GM23338 (cell line): Measurements from ENCODE around the gene RPL13. TPM values are rescaled to one million over a fixed set of nuclear protein-coding genes. Genes with fewer than 3 reads are reported as not detected.

Experiments used
- ATAC-seq: fragments of 200-7000 bp; cut with Tn5 transposase; 3 replicates; pipeline ENCODE4 v1.9.1; 2020
- DNase-seq: peaks from one replicate; pipeline ENCODE4 v3.0.0-alpha.2; 2015; ENCODE audit warnings: low spot score
- H2AFZ ChIP-seq: fragments of 200-600 bp; sonication (generic); 2 replicates; pipeline ENCODE4 v1.8.0; 2016; ENCODE audit warnings: antibody characterized with exemption, mild to moderate bottlenecking, moderate library complexity
- H3F3A ChIP-seq: fragments of 200-600 bp; sonication (generic); replicated peaks from 2 replicates; pipeline ENCODE4 v1.8.0; 2017; ENCODE audit warnings: antibody characterized with exemption, mixed run types, low read depth
- H3K27ac ChIP-seq: fragments of 200-600 bp; sonication (generic); 2 replicates; pipeline ENCODE4 v1.6.1; 2016; ENCODE audit warnings: low read depth
- H3K27me3 ChIP-seq: fragments of 200-600 bp; sonication (generic); 2 replicates; pipeline ENCODE4 v1.8.0; 2016; ENCODE audit warnings: mild to moderate bottlenecking, mixed run types, moderate library complexity; ENCODE audit not compliant: insufficient read depth
- H3K36me3 ChIP-seq: fragments of 200-600 bp; sonication (generic); 2 replicates; pipeline ENCODE4 v1.8.0; 2016; ENCODE audit warnings: mild to moderate bottlenecking; ENCODE audit not compliant: insufficient read depth
- H3K4me1 ChIP-seq: fragments of 200-600 bp; sonication (generic); 2 replicates; pipeline ENCODE4 v1.8.0; 2016; ENCODE audit warnings: mild to moderate bottlenecking, moderate library complexity; ENCODE audit not compliant: insufficient read depth
- H3K4me2 ChIP-seq: fragments of 200-600 bp; sonication (generic); 2 replicates; pipeline ENCODE4 v1.7.1; 2017; ENCODE audit warnings: mixed run types
- H3K4me3 ChIP-seq: fragments of 200-600 bp; sonication (generic); 2 replicates; pipeline ENCODE4 v1.6.1; 2016; ENCODE audit warnings: mixed run types
- H3K79me2 ChIP-seq: fragments of 200-600 bp; sonication (generic); replicated peaks from 2 replicates; pipeline ENCODE4 v1.8.0; 2017; ENCODE audit warnings: mild to moderate bottlenecking; ENCODE audit not compliant: insufficient read depth
- H3K9me2 ChIP-seq: fragments of 200-600 bp; sonication (generic); 2 replicates; pipeline ENCODE4 v1.8.0; 2017; ENCODE audit not compliant: insufficient read depth
- H4K20me1 ChIP-seq: fragments of 200-600 bp; sonication (generic); replicated peaks from 2 replicates; pipeline ENCODE4 v1.8.0; 2017; ENCODE audit warnings: mild to moderate bottlenecking; ENCODE audit not compliant: insufficient read depth
- H3K27ac Mint-ChIP-seq: 2 replicates; pipeline ENCODE4 v1.8.0; 2020; ENCODE audit warnings: inconsistent platforms, mild to moderate bottlenecking, moderate library complexity, mixed read lengths
- H3K27me3 Mint-ChIP-seq: 3 replicates; pipeline ENCODE4 v1.8.0; 2022; ENCODE audit warnings: low read depth, mild to moderate bottlenecking, moderate library complexity, mixed read lengths, inconsistent platforms; ENCODE audit not compliant: insufficient read depth, poor library complexity
- H3K36me3 Mint-ChIP-seq: 3 replicates; pipeline ENCODE4 v1.8.0; 2021; ENCODE audit warnings: low read depth, mild to moderate bottlenecking, inconsistent platforms, moderate library complexity, mixed read lengths
- H3K4me1 Mint-ChIP-seq: 3 replicates; pipeline ENCODE4 v1.8.0; 2020; ENCODE audit warnings: mild to moderate bottlenecking, inconsistent platforms, mixed read lengths
- H3K4me3 Mint-ChIP-seq: 3 replicates; pipeline ENCODE4 v1.8.0; 2021; ENCODE audit warnings: moderate library complexity, mild to moderate bottlenecking, inconsistent platforms, mixed read lengths
- H3K9me3 Mint-ChIP-seq: 3 replicates; pipeline ENCODE4 v1.8.0; 2020; ENCODE audit warnings: moderate library complexity, mild to moderate bottlenecking, inconsistent platforms, mixed read lengths
- CTCF ChIP-seq, 2 experiments: fragments of 200-600 bp in 1 of 2; sonication (generic) in 1 of 2; conservative IDR thresholded peaks; 2 replicates each; pipeline versions ENCODE4 v1.5.1 to v1.6.1; 2016 to 2017; ENCODE audit warnings: antibody characterized with exemption in 2 of 2, low read depth in 2 of 2, mild to moderate bottlenecking in 2 of 2, moderate library complexity in 1 of 2
- EZH2 ChIP-seq: fragments of 200-600 bp; sonication (generic); IDR thresholded peaks from one replicate; pipeline ENCODE4 v1.8.0; 2017; ENCODE audit warnings: antibody characterized with exemption, mild to moderate bottlenecking, low read depth; ENCODE audit not compliant: unreplicated experiment
- REST ChIP-seq: IDR thresholded peaks from one replicate; pipeline ENCODE4 v1.6.1; 2018; ENCODE audit warnings: antibody characterized with exemption; ENCODE audit not compliant: unreplicated experiment
- STAT1 ChIP-seq: IDR thresholded peaks from one replicate; pipeline ENCODE4 v1.6.1; 2016; ENCODE audit warnings: antibody characterized with exemption; ENCODE audit not compliant: unreplicated experiment
- ZNF114 ChIP-seq: fragments of 250-450 bp; sonication (Bioruptor Pico); IDR thresholded peaks from 2 replicates; pipeline ENCODE4 v1.5.0; 2020; ENCODE audit warnings: mild to moderate bottlenecking, moderate library complexity
- ZNF331 ChIP-seq: fragments of 250-450 bp; sonication (Bioruptor Pico); IDR thresholded peaks from 2 replicates; pipeline ENCODE4 v1.5.0; 2020; ENCODE audit warnings: low read depth, mild to moderate bottlenecking, moderate library complexity
- ZNF462 ChIP-seq: fragments of 250-450 bp; sonication (Bioruptor Pico); IDR thresholded peaks from 2 replicates; pipeline ENCODE4 v1.5.0; 2020; ENCODE audit warnings: mild to moderate bottlenecking, moderate library complexity
- polyA plus RNA-seq: library from polyadenylated mRNA; unstranded; fragments of >200 nt; fragmentation: Nextera tagmentation; extraction: Ambion mirVana; gene quantifications from 2 replicates; pipeline ENCODE4 v1.2.1, GENCODE V29; 2016
- total RNA-seq: library from RNA; depleted of rRNA; stranded (reverse); fragments of >200 nt; shearing (Covaris generic); gene quantifications from 2 replicates; pipeline ENCODE4 v1.2.3, GENCODE V29; 2014

The RPL13 gene
- total and polyA plus RNA-seq, 2 experiments from 2014 or later = 3,489 to 3,617 TPM

- 0 out of 2 replicates have a peak, but pooled peaks cover 3% of the 10 kb centered on the region for H3F3A ChIP-seq
- H3K4me1 ChIP-seq = no peaks in the 10 kb centered on the region
- Mint-ChIP-seq H3K27ac (no peak overlapping the region), H3K9me3 (no peaks in the 10 kb centered on the region), H3K36me3 (peaks cover 62% of the 10 kb centered on the region), H3K4me1 (no peaks in the 10 kb centered on the region), H3K4me3 (no peak overlapping the region), H3K27me3 (peaks cover 11% of the 10 kb centered on the region)
- TF ChIP-seq ZNF462 (CRISPR knock-in tag) (no peak), CTCF (conservative IDR thresholded peaks at IDR 0.05; ENCODE audit: low read depth in 2 of 2) (no peak), EZH2 (no peak), ZNF331 (CRISPR knock-in tag) (no peak), ZNF114 (CRISPR knock-in tag) (no peak), REST (no peak), STAT1 (no peak)
- H3K9me2 ChIP-seq = no peaks in the 10 kb centered on the region
- DNase-seq (no peak), ATAC-seq (no peak)
- peaks cover 15% of the 10 kb centered on the region for H3K36me3 ChIP-seq
- no peak overlapping the region for H3K27ac ChIP-seq
- no peaks in the 10 kb centered on the region for H3K79me2 ChIP-seq
- H3K4me3 ChIP-seq = no peak overlapping the region
- H3K27me3 ChIP-seq = no peaks in the 10 kb centered on the region
- no peaks in the 10 kb centered on the region for H4K20me1 ChIP-seq
- H2AFZ ChIP-seq = no peak overlapping the region
- no peak overlapping the region for H3K4me2 ChIP-seq
Measured at GRCh38 chr16:89547860-89548259, 12.6 kb upstream of the RPL13 start.
